Measurements from ENCODE around the gene TMED9.

TMED9 gene

GRCh38 chr5:177592905-177593304 lies 902 bp downstream of the TMED9 start:
- no peaks in the 10 kb centered on the region for H3K9me3 Mint-ChIP-seq
- H3K27ac Mint-ChIP-seq (ENCODE audit: low read depth), result peak overlapping the region; percentile 68
- H3K36me3 Mint-ChIP-seq (ENCODE audit: insufficient read depth), result peaks cover 30% of the 10 kb centered on the region
- H3K4me1 Mint-ChIP-seq, result peaks cover 20% of the 10 kb centered on the region
- H3K4me3 Mint-ChIP-seq, result peak overlapping the region; percentile 97
- DNase-seq (ENCODE audit: low spot score in 2 of 2) (no peak), ATAC-seq (replicated peaks; ENCODE audit: extremely low read depth, poor library complexity, severe bottlenecking) (no peak)
- H3K27me3 Mint-ChIP-seq, result peaks cover 11% of the 10 kb centered on the region

- Mint-ChIP-seq H3K4me1 (peaks cover 24% of the 10 kb centered on the region), H3K36me3 (ENCODE audit: insufficient read depth) (peaks cover 30% of the 10 kb centered on the region), H3K27me3 (peaks cover 11% of the 10 kb centered on the region), H3K9me3 (no peaks in the 10 kb centered on the region), H3K27ac (ENCODE audit: low read depth) (peak overlapping the region; percentile 68), H3K4me3 (peak overlapping the region; percentile 97)
- DNase-seq (ENCODE audit: low spot score in 2 of 2) (no peak), ATAC-seq (replicated peaks; ENCODE audit: extremely low read depth, poor library complexity, severe bottlenecking) (no peak)
Measured at GRCh38 chr5:177593511-177593910, 1.5 kb downstream of the TMED9 start.

GRCh38 chr5:177594071-177594470 lies 2.1 kb downstream of the TMED9 start:
- Mint-ChIP-seq H3K9me3 (no peaks in the 10 kb centered on the region), H3K27me3 (peaks cover 11% of the 10 kb centered on the region), H3K27ac (ENCODE audit: low read depth) (no peak overlapping the region), H3K4me1 (peaks cover 30% of the 10 kb centered on the region), H3K36me3 (ENCODE audit: insufficient read depth) (peaks cover 30% of the 10 kb centered on the region), H3K4me3 (peak overlapping the region; percentile 97)
- DNase-seq (ENCODE audit: low spot score in 2 of 2) (no peak), ATAC-seq (replicated peaks; ENCODE audit: extremely low read depth, poor library complexity, severe bottlenecking) (no peak)

GRCh38 chr5:177595026-177595585 lies 3.1 kb downstream of the TMED9 start:
- H3K4me1 Mint-ChIP-seq, result peaks cover 34% of the 10 kb centered on the region
- H3K4me3 Mint-ChIP-seq, result no peak overlapping the region
- peaks cover 7% of the 10 kb centered on the region for H3K27me3 Mint-ChIP-seq
- H3K9me3 Mint-ChIP-seq, result no peaks in the 10 kb centered on the region
- no peak for DNase-seq (ENCODE audit: low spot score in 2 of 2)
- peaks cover 29% of the 10 kb centered on the region for H3K36me3 Mint-ChIP-seq (ENCODE audit: insufficient read depth)
- H3K27ac Mint-ChIP-seq (ENCODE audit: low read depth), result no peak overlapping the region
- ATAC-seq (replicated peaks; ENCODE audit: extremely low read depth, poor library complexity, severe bottlenecking), result no peak

GRCh38 chr5:177595991-177596774 lies 4.2 kb downstream of the TMED9 start:
- Mint-ChIP-seq H3K9me3 (no peaks in the 10 kb centered on the region), H3K4me1 (peaks cover 44% of the 10 kb centered on the region), H3K27ac (ENCODE audit: low read depth) (peak overlapping the region; percentile 74), H3K36me3 (ENCODE audit: insufficient read depth) (peaks cover 33% of the 10 kb centered on the region), H3K27me3 (no peaks in the 10 kb centered on the region), H3K4me3 (no peak overlapping the region)
- DNase-seq (ENCODE audit: low spot score in 2 of 2), result no peak
- no peak for ATAC-seq (replicated peaks; ENCODE audit: extremely low read depth, poor library complexity, severe bottlenecking)

GRCh38 chr5:177596775-177597238 lies 4.8 kb downstream of the TMED9 start:
- H3K27me3 Mint-ChIP-seq, result no peaks in the 10 kb centered on the region
- ATAC-seq (replicated peaks; ENCODE audit: extremely low read depth, poor library complexity, severe bottlenecking) (no peak), DNase-seq (ENCODE audit: low spot score in 2 of 2) (no peak)
- peaks cover 29% of the 10 kb centered on the region for H3K36me3 Mint-ChIP-seq (ENCODE audit: insufficient read depth)
- no peaks in the 10 kb centered on the region for H3K9me3 Mint-ChIP-seq
- H3K4me3 Mint-ChIP-seq, result no peak overlapping the region
- H3K4me1 Mint-ChIP-seq, result peaks cover 39% of the 10 kb centered on the region
- H3K27ac Mint-ChIP-seq (ENCODE audit: low read depth), result peak overlapping the region; percentile 74

GRCh38 chr5:177598477-177598876 lies 6.5 kb downstream of the TMED9 start:
- Mint-ChIP-seq H3K27me3 (no peaks in the 10 kb centered on the region), H3K9me3 (no peaks in the 10 kb centered on the region), H3K27ac (ENCODE audit: low read depth) (peak overlapping the region; percentile 96), H3K4me1 (peaks cover 42% of the 10 kb centered on the region), H3K4me3 (peak overlapping the region; percentile 89), H3K36me3 (ENCODE audit: insufficient read depth) (peaks cover 25% of the 10 kb centered on the region)
- ATAC-seq (replicated peaks; ENCODE audit: extremely low read depth, poor library complexity, severe bottlenecking), result no peak
- no peak for DNase-seq (ENCODE audit: low spot score in 2 of 2)

- H3K36me3 Mint-ChIP-seq (ENCODE audit: insufficient read depth), result peaks cover 16% of the 10 kb centered on the region
- peak; percentile 87 for ATAC-seq (replicated peaks; ENCODE audit: extremely low read depth, poor library complexity, severe bottlenecking)
- H3K27ac Mint-ChIP-seq (ENCODE audit: low read depth), result peak within 1 kb of the TSS; percentile 96
- peak; percentile 51 to 74 for DNase-seq (ENCODE audit: low spot score in 2 of 2)
- H3K9me3 Mint-ChIP-seq, result no peaks in the 10 kb centered on the region
- peaks cover 40% of the 10 kb centered on the region for H3K4me1 Mint-ChIP-seq
- no peaks in the 10 kb centered on the region for H3K27me3 Mint-ChIP-seq
- peak within 1 kb of the TSS; percentile 89 for H3K4me3 Mint-ChIP-seq
Measured at GRCh38 chr5:177599731-177600507, 7.9 kb downstream of the TMED9 start, which contains the start of gene B4GALT7. B4GALT7 (plus strand) TSS chr5:177600132; CDS start chr5:177600211, 79 bp downstream.

GRCh38 chr5:177600508-177601018 lies 8.6 kb downstream of the TMED9 start:
- Mint-ChIP-seq H3K36me3 (ENCODE audit: insufficient read depth) (peaks cover 12% of the 10 kb centered on the region), H3K9me3 (no peaks in the 10 kb centered on the region), H3K4me3 (peak overlapping the region; percentile 89), H3K27ac (ENCODE audit: low read depth) (peak overlapping the region; percentile 96), H3K4me1 (peaks cover 40% of the 10 kb centered on the region), H3K27me3 (no peaks in the 10 kb centered on the region)
- ATAC-seq (replicated peaks; ENCODE audit: extremely low read depth, poor library complexity, severe bottlenecking) (peak; percentile 13), DNase-seq (ENCODE audit: low spot score in 2 of 2) (no peak)

GRCh38 chr5:177601126-177601525 lies 9.1 kb downstream of the TMED9 start:
- peaks cover 43% of the 10 kb centered on the region for H3K4me1 Mint-ChIP-seq

GRCh38 chr5:177601577-177602457 lies 9.8 kb downstream of the TMED9 start:
- H3K36me3 Mint-ChIP-seq (ENCODE audit: insufficient read depth), result peaks cover 11% of the 10 kb centered on the region
- DNase-seq (ENCODE audit: low spot score in 2 of 2) (no peak), ATAC-seq (replicated peaks; ENCODE audit: extremely low read depth, poor library complexity, severe bottlenecking) (no peak)
- H3K4me3 Mint-ChIP-seq, result peak overlapping the region; percentile 89
- no peaks in the 10 kb centered on the region for H3K27me3 Mint-ChIP-seq
- no peak overlapping the region for H3K27ac Mint-ChIP-seq (ENCODE audit: low read depth)
- H3K4me1 Mint-ChIP-seq, result peaks cover 50% of the 10 kb centered on the region
- no peaks in the 10 kb centered on the region for H3K9me3 Mint-ChIP-seq

More at GRCh38 chr5:177601126-177601525, 9.1 kb downstream of the TMED9 start:
- peak overlapping the region; percentile 96 for H3K27ac Mint-ChIP-seq (ENCODE audit: low read depth)
- ATAC-seq (replicated peaks; ENCODE audit: extremely low read depth, poor library complexity, severe bottlenecking) (no peak), DNase-seq (ENCODE audit: low spot score in 2 of 2) (no peak)
- H3K9me3 Mint-ChIP-seq, result no peaks in the 10 kb centered on the region
- peak overlapping the region; percentile 89 for H3K4me3 Mint-ChIP-seq
- no peaks in the 10 kb centered on the region for H3K27me3 Mint-ChIP-seq
- H3K36me3 Mint-ChIP-seq (ENCODE audit: insufficient read depth), result peaks cover 11% of the 10 kb centered on the region

All from central memory CD8-positive, alpha-beta T cell (primary cell).